ENCODE results near the gene COX6A2.

- TF ChIP-seq CTCF (conservative IDR thresholded peaks at IDR 0.05; ENCODE audit: low read length) (no peak), EZH2phosphoT487 (IDR thresholded peaks at IDR 0.05; ENCODE audit: borderline replicate concordance, low read depth, low read length) (no peak)
These were observed 41.8 kb downstream of the COX6A2 start for GRCh38 chr16:31386157-31386984.
